ENCODE results near the gene ZRANB1.

DNA sequence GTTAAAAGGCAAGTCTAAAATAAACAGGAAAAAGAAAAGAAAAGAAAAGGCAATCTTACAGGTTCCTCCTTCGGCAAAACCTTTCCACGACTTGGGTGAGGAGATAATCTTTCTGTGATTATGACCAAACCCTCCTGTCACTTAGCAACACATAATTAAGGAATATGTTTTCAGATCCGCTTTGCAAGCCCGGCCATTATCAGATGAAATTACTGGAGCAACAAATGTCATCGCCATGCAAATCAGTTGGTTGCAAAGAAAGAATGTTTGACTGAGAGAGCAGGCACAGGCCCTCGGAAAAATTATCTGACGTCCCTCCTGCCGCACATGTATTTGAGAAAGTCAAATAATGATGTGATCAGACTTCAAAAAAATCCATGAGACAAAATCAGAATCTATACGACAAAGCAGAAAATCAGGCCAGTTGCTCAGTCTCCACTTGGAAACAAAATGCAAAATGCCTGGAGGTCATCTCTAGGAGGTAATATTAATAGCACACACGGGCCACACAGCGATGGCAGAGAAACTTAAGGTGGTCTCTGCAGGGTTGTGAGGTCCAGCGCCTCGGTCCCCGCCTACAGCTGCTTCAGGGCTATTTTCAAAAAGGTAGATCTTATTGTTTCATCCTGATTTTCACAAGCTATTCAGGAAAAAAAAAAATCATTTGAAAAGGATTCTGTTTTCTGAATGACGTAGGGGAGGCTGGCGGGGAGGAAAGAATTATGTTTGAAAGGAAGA lies 82.7 kb downstream of the ZRANB1 start:
- no peak for TF ChIP-seq EZH2 (IDR thresholded peaks at IDR 0.05; ENCODE audit: borderline replicate concordance)
- no peak for TF ChIP-seq CTCF (IDR thresholded peaks at IDR 0.05; ENCODE audit: poor library complexity)
